ENCODE measurements around the gene RTN1. TPM values are rescaled to one million over a fixed set of nuclear protein-coding genes. Genes with fewer than 3 reads are reported as not detected.

The RTN1 gene
- polyA plus RNA-seq, 1 experiment, result 0.36 TPM

DNA sequence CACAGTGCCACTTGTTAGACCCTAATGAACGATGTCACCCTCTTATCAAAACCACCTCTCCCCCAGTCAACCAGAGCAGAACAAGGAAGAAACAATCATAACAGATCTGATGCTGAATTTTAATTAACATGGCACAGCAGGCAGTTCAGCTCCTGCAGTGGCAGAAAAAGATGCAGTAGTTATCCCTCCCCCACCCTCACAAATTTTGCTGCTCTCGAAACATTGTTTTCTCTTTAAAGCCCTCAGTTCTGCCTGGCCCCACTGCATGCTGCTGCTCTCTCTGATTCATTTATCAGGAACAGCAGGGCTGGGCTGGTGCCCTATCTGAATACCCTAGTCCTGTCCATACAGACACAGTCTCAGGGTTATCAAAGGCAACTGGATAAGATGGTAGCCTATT is 306.2 kb downstream of the RTN1 start:
- no peaks in the 10 kb centered on the region for H3K36me3 ChIP-seq (ENCODE audit: control insufficient read depth, insufficient read depth, low read length)
- no peak overlapping the region for H3K4me3 ChIP-seq (ENCODE audit: low read depth, low read length)
- POLR2A ChIA-PET, result no interaction called here
- DNase-seq (ENCODE audit: low read depth), result no peak
- no peaks in the 10 kb centered on the region for H3K27me3 ChIP-seq (ENCODE audit: control insufficient read depth, insufficient read depth, low read length)
- CTCF ChIA-PET, result no interaction called here
- TF ChIP-seq, protein P1, sequence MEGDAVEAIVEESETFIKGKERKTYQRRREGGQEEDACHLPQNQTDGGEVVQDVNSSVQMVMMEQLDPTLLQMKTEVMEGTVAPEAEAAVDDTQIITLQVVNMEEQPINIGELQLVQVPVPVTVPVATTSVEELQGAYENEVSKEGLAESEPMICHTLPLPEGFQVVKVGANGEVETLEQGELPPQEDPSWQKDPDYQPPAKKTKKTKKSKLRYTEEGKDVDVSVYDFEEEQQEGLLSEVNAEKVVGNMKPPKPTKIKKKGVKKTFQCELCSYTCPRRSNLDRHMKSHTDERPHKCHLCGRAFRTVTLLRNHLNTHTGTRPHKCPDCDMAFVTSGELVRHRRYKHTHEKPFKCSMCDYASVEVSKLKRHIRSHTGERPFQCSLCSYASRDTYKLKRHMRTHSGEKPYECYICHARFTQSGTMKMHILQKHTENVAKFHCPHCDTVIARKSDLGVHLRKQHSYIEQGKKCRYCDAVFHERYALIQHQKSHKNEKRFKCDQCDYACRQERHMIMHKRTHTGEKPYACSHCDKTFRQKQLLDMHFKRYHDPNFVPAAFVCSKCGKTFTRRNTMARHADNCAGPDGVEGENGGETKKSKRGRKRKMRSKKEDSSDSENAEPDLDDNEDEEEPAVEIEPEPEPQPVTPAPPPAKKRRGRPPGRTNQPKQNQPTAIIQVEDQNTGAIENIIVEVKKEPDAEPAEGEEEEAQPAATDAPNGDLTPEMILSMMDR (IDR thresholded peaks at IDR 0.05; ENCODE audit: insufficient read depth, low read depth, low read length), result no peak

DNA sequence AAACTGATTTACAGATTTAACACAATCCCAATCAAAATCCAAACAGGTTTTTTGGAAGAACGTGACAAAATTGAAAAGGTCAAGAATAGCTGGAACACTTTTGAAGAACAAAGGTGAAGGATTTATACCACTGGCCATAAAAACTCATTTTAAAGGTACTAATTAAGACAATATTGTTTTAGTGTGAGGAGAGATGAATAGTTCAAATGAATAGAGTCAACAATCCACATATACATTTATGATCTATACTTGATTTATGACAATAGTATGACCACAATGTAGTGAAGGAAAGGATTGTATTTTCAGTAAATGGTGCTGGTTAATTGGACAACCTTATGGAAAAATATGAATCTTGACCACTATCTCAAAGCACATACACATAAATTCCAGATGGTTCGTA is 323.3 kb downstream of the RTN1 start:
- TF ChIP-seq, protein P1 (IDR thresholded peaks at IDR 0.05; ENCODE audit: insufficient read depth, low read depth, low read length), result no peak
- CTCF ChIA-PET, result no interaction called here
- Histone ChIP-seq H3K27me3 (ENCODE audit: control insufficient read depth, insufficient read depth, low read length) (no peaks in the 10 kb centered on the region), H3K4me3 (ENCODE audit: low read depth, low read length) (no peak overlapping the region), H3K36me3 (ENCODE audit: control insufficient read depth, insufficient read depth, low read length) (no peaks in the 10 kb centered on the region)
- POLR2A ChIA-PET, result no interaction called here
- no peak for DNase-seq (ENCODE audit: low read depth)

Small RNAs within 50 kb of the gene (small RNA-seq; reads per million reads assigned to genes)
- gene MIR5586 (ENCODE audit: insufficient read length, low read depth, low replicate concordance), result not detected

Other genes starting within 250 kb of the RTN1 start
- gene LRRC9, start 49.4 kb upstream of the RTN1 start, polyA plus RNA-seq (2011; rRNA removed), result not detected in 2 replicates
- gene PCNX4, start 221.1 kb upstream of the RTN1 start, polyA plus RNA-seq (2011; rRNA removed), result 22.0 and 36.3 TPM in 2 replicates